ENCODE results near the gene CTSA. TPM values are rescaled to one million over a fixed set of nuclear protein-coding genes. Genes with fewer than 3 reads are reported as not detected.

Gene CTSA
- total and polyA plus RNA-seq, 3 donors from 2014 or later = 103 to 223 (median 112) TPM

DNA sequence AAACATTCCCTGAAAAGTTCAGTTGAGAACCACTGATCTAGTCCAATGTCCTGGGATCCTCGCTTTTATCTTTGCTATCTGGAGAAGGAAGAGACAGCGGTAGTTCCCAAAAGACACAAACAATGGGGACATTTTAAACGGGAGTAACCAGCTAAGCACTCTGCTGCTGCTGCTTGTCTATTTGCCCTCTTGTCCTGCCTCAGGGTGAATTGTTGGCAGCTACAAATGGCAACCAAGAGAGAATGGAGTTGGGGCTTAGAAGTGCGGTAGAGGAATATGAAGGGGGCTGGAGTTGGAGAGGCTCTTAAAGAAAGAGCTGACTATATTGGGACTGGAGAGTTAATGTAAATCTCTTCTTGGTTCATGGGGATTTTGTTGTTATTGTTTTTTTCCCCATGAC is 16.6 kb upstream of the CTSA start:
- Histone ChIP-seq H3K36me3 (ENCODE audit: low read depth, missing control alignments) (no peaks in the 10 kb centered on the region), H3K9me3 (no peaks in the 10 kb centered on the region), H3K4me1 (peaks cover 8% of the 10 kb centered on the region), H3K27me3 (no peaks in the 10 kb centered on the region), H3K4me3 (no peak overlapping the region), H3K27ac (no peak overlapping the region)
- intact Hi-C loops (cut with DNase I; ENCODE audit: low total_unique reads) = no loop called here
- TF ChIP-seq CTCF (IDR thresholded peaks at IDR 0.05) = no peak
- WGBS, 2 donors = 68 to 85% methylated on average over 4 of the region's 4 CpGs
- DNase-seq = no peak

DNA sequence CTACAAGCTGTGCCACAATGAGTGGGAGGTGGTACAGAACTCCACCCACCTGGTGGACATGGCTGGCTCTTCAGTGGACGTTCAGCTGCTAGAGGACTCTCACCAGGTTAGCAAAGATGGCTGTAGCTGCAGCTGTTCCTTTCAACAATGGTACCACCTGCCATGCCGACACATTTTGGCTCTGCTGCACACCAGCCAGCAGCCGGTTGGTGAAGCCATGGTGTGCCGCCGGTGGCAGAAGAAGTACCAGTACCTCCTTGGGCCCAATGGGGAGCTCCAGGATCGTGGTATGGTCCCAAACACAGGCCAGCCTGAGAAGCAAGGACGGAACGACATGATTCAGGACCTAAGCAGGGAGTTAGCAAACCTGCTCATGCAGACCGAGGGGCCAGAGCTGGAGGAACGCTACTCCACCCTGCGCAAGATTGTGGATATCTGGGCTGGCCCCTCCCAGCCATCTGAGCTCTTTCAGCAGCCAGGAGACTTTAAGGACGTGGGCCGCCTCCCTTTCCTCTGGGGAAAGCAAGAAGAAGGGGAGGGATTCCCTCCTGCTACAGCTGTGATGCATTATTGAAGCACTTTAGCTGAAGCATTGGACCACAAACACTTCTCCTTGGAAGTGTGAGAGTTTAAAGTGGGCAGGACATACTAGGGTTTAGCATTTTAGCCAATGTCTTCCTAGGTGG is 12.9 kb upstream of the CTSA start:
- DNase-seq = peak; percentile 72
- peaks cover 20% of the 10 kb centered on the region for H3K4me1 ChIP-seq
- 55 to 66% methylated on average over 9 to 13 of the region's 13 CpGs for WGBS, 2 donors
- TF ChIP-seq POLR2A (IDR thresholded peaks at IDR 0.05) = no peak
- no peak for TF ChIP-seq CTCF (IDR thresholded peaks at IDR 0.05)
- intact Hi-C loops (cut with DNase I; ENCODE audit: low total_unique reads) = no loop called here
- H3K27me3 ChIP-seq = no peaks in the 10 kb centered on the region
- H3K4me3 ChIP-seq = no peak overlapping the region
- no peaks in the 10 kb centered on the region for H3K9me3 ChIP-seq
- peak overlapping the region; percentile 9 to 71 for H3K27ac ChIP-seq
- H3K36me3 ChIP-seq (ENCODE audit: low read depth, missing control alignments) = no peaks in the 10 kb centered on the region

GRCh38 chr20:45880988-45881788 is 9.9 kb upstream of the CTSA start, which contains the start of gene ZSWIM1:
ZSWIM1 (plus strand) TSS chr20:45881227; CDS start chr20:45882593, 1,366 bp downstream.
- Histone ChIP-seq H3K4me3 (peak within 1 kb of the TSS; percentile 53 to 76), H3K4me1 (peaks cover 20% of the 10 kb centered on the region), H3K9me3 (no peaks in the 10 kb centered on the region), H3K27me3 (no peaks in the 10 kb centered on the region), H3K27ac (peak within 1 kb of the TSS; percentile 81 to 93), H3K36me3 (ENCODE audit: low read depth, missing control alignments) (no peaks in the 10 kb centered on the region)
- intact Hi-C loops (cut with DNase I; ENCODE audit: low total_unique reads) = no loop called here
- DNase-seq = peak; percentile 100
- no peak for TF ChIP-seq POLR2A (IDR thresholded peaks at IDR 0.05)
- TF ChIP-seq CTCF (IDR thresholded peaks at IDR 0.05) = no peak
- 0 to 1% methylated on average over 20 to 23 of the region's 23 CpGs for WGBS, 2 donors

DNA sequence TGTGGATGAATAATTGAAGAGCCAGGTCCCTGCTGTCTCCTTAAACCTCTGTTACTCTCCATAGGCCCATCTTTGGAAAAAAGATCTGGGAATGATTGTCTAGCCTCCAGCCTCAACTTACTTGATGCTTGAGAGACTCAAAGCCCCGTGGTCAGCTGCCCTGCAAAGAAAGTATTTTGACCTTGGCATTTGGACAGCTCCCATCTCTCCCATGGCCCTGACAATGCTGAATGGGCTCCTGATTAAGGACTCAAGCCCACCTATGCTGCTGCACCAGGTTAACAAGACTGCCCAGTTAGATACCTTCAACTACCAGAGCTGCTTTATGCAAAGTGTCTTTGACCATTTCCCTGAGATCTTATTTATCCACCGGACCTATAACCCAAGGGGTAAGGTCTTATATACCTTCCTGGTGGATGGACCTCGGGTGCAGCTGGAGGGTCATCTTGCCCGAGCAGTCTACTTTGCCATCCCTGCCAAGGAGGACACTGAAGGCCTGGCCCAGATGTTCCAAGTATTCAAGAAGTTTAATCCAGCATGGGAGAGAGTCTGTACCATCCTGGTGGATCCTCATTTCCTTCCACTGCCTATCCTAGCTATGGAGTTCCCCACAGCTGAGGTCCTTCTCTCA is 8.6 kb upstream of the CTSA start:
- Histone ChIP-seq H3K27ac (no peak overlapping the region), H3K4me1 (peaks cover 20% of the 10 kb centered on the region), H3K36me3 (ENCODE audit: low read depth, missing control alignments) (no peaks in the 10 kb centered on the region), H3K4me3 (no peak overlapping the region), H3K9me3 (no peaks in the 10 kb centered on the region), H3K27me3 (no peaks in the 10 kb centered on the region)
- TF ChIP-seq POLR2A (IDR thresholded peaks at IDR 0.05) = no peak
- no peak for TF ChIP-seq CTCF (IDR thresholded peaks at IDR 0.05)
- no peak for DNase-seq
- 79 to 80% methylated on average over 4 of the region's 4 CpGs for WGBS, 2 donors
- intact Hi-C loops (cut with DNase I; ENCODE audit: low total_unique reads) = no loop called here

Measured in testis (tissue), 3 donors.